ENCODE results near the gene GSTM2.

- no peak for TF ChIP-seq EZH2 (IDR thresholded peaks at IDR 0.05; ENCODE audit: borderline replicate concordance)
- TF ChIP-seq, protein P1, sequence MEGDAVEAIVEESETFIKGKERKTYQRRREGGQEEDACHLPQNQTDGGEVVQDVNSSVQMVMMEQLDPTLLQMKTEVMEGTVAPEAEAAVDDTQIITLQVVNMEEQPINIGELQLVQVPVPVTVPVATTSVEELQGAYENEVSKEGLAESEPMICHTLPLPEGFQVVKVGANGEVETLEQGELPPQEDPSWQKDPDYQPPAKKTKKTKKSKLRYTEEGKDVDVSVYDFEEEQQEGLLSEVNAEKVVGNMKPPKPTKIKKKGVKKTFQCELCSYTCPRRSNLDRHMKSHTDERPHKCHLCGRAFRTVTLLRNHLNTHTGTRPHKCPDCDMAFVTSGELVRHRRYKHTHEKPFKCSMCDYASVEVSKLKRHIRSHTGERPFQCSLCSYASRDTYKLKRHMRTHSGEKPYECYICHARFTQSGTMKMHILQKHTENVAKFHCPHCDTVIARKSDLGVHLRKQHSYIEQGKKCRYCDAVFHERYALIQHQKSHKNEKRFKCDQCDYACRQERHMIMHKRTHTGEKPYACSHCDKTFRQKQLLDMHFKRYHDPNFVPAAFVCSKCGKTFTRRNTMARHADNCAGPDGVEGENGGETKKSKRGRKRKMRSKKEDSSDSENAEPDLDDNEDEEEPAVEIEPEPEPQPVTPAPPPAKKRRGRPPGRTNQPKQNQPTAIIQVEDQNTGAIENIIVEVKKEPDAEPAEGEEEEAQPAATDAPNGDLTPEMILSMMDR (IDR thresholded peaks at IDR 0.05; ENCODE audit: poor library complexity), result no peak
These were observed 17.2 kb upstream of the GSTM2 start for GRCh38 chr1:109650609-109651008.

All from hepatocyte (in vitro differentiated cells).